AG10803 (cell line): Measurements from ENCODE around the gene NXN.

Source experiments
- DNase-seq: peaks from one replicate; pipeline ENCODE4 v3.0.0; 2010; ENCODE audit warnings: low read depth
- H3K4me3 ChIP-seq: 2 replicates; pipeline ENCODE4 v1.5.1; 2011; ENCODE audit warnings: mild to moderate bottlenecking, low read length, control low read depth
- CTCF ChIP-seq: conservative IDR thresholded peaks from 2 replicates; pipeline ENCODE4 v1.5.1; 2011; ENCODE audit warnings: mild to moderate bottlenecking, low read length, control low read depth, inconsistent platforms

Gene NXN

GRCh38 chr17:969811-970355 lies 9.7 kb downstream of the NXN start:
- peak overlapping the region; percentile 56 for H3K4me3 ChIP-seq
- TF ChIP-seq CTCF, result no peak
- DNase-seq, result no peak

- no peak for DNase-seq
- peak overlapping the region; percentile 56 for H3K4me3 ChIP-seq
- TF ChIP-seq CTCF, result no peak
Observed at GRCh38 chr17:968812-969730, 10.5 kb downstream of the NXN start.

GRCh38 chr17:967122-967521 lies 12.5 kb downstream of the NXN start:
- no peak for TF ChIP-seq CTCF
- H3K4me3 ChIP-seq, result no peak overlapping the region
- DNase-seq, result no peak

GRCh38 chr17:965311-965989 lies 14.1 kb downstream of the NXN start:
- no peak overlapping the region for H3K4me3 ChIP-seq
- no peak for TF ChIP-seq CTCF
- DNase-seq, result no peak

GRCh38 chr17:964876-965275 lies 14.7 kb downstream of the NXN start:
- no peak overlapping the region for H3K4me3 ChIP-seq
- no peak for DNase-seq
- TF ChIP-seq CTCF, result no peak

- no peak overlapping the region for H3K4me3 ChIP-seq
- DNase-seq, result no peak
- TF ChIP-seq CTCF, result no peak
Observed at GRCh38 chr17:962670-963069, 16.9 kb downstream of the NXN start.
